HEK293 (cell line): ENCODE data around the gene RPL7A.

Experiments used
- CTCF ChIP-seq: fragments of 450-650 bp; formaldehyde crosslinking; IDR thresholded peaks from 2 replicates; pipeline ENCODE4 v1.5.1; 2016; ENCODE audit warnings: missing biosample characterization, missing genetic modification characterization
- MYNN ChIP-seq: fragments of 450-650 bp; formaldehyde crosslinking; IDR thresholded peaks from 2 replicates; pipeline ENCODE4 v1.5.1; 2016; ENCODE audit warnings: missing biosample characterization, missing genetic modification characterization, borderline replicate concordance
- SETDB1 ChIP-seq: IDR thresholded peaks from one replicate; pipeline ENCODE4 v1.6.1; 2017; ENCODE audit warnings: mild to moderate bottlenecking, low read length, moderate library complexity, mixed read lengths; ENCODE audit not compliant: insufficient read length
- ZBTB1 ChIP-seq: fragments of 450-650 bp; formaldehyde crosslinking; IDR thresholded peaks from 2 replicates; pipeline ENCODE4 v1.5.1; 2016; ENCODE audit warnings: missing biosample characterization, missing genetic modification characterization
- ZNF292 ChIP-seq: fragments of 450-650 bp; formaldehyde crosslinking; IDR thresholded peaks from 2 replicates; pipeline ENCODE4 v1.5.1; 2016; ENCODE audit warnings: low read depth, missing biosample characterization, missing genetic modification characterization, borderline replicate concordance
- ZNF416 ChIP-seq: fragments of 450-650 bp; formaldehyde crosslinking; IDR thresholded peaks from 2 replicates; pipeline ENCODE4 v1.5.1; 2016; ENCODE audit warnings: missing biosample characterization, missing genetic modification characterization
- ZNF621 ChIP-seq: fragments of 450-650 bp; formaldehyde crosslinking; IDR thresholded peaks from 2 replicates; pipeline ENCODE4 v1.5.1; 2017; ENCODE audit warnings: missing biosample characterization, missing genetic modification characterization
- ZNF830 ChIP-seq: fragments of 450-650 bp; IDR thresholded peaks from 2 replicates; pipeline ENCODE4 v1.5.0; 2018; ENCODE audit warnings: missing biosample characterization, missing genetic modification characterization, low read depth, mild to moderate bottlenecking, moderate library complexity

GRCh38 chr9:133344979-133345378 is 3.0 kb upstream of the RPL7A start:
- TF ChIP-seq MYNN (tag by site-specific recombination) (no peak), CTCF (tag by site-specific recombination) (no peak), ZNF416 (tag by site-specific recombination) (no peak), ZNF292 (tag by site-specific recombination) (no peak), ZNF621 (tag by site-specific recombination) (no peak), ZBTB1 (tag by site-specific recombination) (no peak), ZNF830 (tag by site-specific recombination) (no peak), SETDB1 (no peak)
